ENCODE measurements around the gene ARHGEF35. TPM values are rescaled to one million over a fixed set of nuclear protein-coding genes. Genes with fewer than 3 reads are reported as not detected.
"Not testable (repeated sequence)": the region's sequence is repeated elsewhere in the genome, so short reads cannot be mapped to it uniquely, and the experiment has no call there.

ARHGEF35 gene
- total RNA-seq, 1 experiment from 2014 or later: 0.11 TPM

GRCh38 chr7:144179165-144179479, 16.5 kb downstream of the ARHGEF35 start:
- not testable (repeated sequence) for DNase-seq (ENCODE audit: low read depth)

DNA sequence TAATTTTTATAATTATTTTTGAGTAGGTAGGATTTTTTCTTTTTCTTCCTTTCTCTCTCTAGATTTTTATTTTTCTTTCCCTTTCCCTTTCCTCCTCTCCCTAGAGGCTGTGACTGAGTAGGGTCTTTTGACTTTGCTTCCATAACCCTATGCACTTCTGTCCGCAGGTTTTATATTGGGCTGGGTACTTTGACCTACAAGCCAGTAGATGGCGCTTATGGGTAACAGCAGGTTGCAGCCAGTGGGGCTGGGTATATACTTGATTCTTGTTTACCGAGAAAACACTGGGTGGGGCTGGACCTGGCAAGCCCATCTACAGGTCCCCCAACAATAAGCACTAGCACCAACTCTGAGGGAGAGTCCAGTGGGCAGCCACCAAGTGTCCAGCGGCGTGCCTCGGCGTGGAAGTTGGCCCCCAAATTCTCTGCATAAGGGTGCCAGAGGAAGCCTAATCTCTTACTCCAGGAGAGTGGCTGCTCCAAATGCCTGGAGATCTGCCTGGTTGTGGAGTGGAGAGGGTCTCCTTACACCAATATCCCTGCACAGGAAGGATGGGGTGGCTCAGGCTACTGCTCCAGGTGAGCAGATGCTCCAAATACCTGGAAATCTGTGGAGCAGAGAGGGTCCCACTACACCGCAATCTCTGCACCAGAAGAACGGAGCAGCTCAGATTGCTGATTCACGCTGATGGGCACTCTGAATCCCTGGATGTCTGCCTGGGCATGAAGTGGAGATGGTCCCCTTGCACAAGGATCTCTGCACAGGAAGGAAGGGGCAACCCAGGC, 17.1 kb downstream of the ARHGEF35 start:
- not testable (repeated sequence) for DNase-seq (ENCODE audit: low read depth)

DNA sequence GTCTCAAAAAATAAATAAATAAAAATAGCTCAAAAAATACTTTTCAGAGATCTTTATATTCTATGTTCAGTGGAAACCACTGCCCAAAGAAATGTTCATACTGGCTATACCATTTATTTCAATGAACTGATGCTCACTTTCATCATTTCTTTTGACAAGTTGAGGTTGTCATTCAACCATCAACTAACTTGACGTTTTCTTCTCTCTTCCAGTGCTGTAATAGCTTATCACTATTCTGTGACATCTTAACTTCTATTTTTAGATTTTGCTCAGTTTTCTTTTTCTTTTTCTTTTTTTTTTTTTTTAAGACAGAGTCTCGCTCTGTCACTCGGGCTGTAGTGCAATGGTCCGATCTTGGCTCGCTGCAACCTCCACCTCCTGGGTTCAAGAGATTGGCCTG, 21.0 kb downstream of the ARHGEF35 start:
- DNase-seq (ENCODE audit: low read depth): no peak

DNA sequence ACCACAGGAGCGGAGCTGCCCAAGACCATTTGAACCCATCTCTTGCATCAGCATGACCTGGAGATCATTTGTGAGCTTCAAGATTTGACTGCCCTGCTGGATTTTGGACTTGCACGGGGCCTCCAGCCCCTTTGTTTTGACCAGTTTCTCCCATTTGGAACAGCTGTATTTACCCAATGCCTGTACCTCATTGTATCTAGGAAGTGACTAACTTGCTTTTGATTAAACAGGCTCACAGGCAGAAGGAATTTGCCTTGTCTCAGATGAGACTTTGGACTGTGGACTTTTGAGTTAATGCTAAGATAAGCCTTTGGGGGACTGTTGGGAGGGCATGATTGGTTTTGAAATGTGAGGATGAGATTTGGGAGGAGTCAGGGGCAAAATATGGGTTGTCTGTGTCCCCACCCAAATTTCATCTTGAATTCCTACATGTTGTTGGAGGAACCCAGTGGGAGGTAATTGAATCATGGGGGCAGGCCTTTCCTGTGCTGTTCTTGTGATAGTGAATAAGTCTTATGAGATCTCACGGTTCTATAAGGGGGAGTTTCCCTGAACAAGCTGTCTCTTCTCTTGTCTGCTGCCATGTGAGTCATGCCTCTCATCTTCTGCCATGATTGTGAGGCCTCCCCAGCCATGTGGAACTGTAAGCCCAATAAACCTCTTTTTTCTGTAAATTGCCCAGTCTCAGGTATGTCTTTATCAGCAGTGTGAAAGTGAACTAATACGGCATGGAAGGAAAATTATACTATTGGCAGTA, 23.9 kb downstream of the ARHGEF35 start:
- DNase-seq (ENCODE audit: low read depth): peak; percentile 30

GRCh38 chr7:144164784-144165183, 30.8 kb downstream of the ARHGEF35 start:
- DNase-seq (ENCODE audit: low read depth): no peak

DNA sequence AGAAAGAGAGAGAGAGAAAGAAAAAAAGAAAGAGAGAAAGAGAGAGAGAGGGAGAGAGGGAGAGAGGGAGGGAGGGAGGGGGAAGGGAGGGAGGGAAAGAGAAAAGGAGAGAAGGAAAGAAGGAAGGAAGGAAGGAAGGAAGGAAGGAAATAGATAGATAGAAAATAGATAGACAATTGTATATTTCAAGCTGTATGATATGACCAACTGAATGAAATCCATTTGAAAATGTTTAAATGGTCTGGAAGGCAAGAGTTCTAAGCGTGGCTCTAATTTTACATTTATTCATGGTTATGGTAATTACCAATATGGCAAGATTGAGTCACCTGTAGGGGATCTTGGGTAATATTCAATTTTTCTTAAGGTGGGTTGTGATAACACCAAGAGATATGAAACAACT, 36.8 kb downstream of the ARHGEF35 start:
- DNase-seq (ENCODE audit: low read depth): no peak

- no peak for DNase-seq (ENCODE audit: low read depth)
Observed at GRCh38 chr7:144148224-144148827, 47.3 kb downstream of the ARHGEF35 start.

GRCh38 chr7:144144426-144144825, 51.2 kb downstream of the ARHGEF35 start:
- DNase-seq (ENCODE audit: low read depth): no peak

DNA sequence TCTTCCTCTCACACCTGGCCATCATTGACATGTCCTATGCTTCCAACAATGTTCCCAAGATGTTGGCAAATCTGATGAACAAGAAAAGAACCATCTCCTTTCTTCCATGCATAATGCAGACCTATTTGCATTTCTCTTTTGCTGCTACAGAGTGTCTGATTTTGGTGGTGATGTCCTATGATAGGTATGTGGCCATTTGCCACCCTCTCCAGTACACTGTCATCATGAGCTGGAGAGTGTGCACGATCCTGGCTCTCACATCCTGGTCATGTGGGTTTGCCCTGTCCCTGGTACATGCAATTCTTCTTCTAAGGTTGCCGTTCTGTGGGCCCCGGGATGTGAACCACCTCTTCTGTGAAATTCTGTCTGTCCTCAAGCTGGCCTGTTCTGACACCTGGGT, 53.4 kb downstream of the ARHGEF35 start:
- no peak for DNase-seq (ENCODE audit: low read depth)

GRCh38 chr7:144137501-144137900, 58.1 kb downstream of the ARHGEF35 start:
- DNase-seq (ENCODE audit: low read depth): no peak

Other genes with a start within 250 kb of the ARHGEF35 start
- gene OR2F1, start 241.0 kb downstream of the ARHGEF35 start, total RNA-seq (2014; rRNA removed; shearing (Covaris generic)): not detected in 2 replicates
- not detected in 2 replicates for gene OR6B1, start 195.5 kb downstream of the ARHGEF35 start, total RNA-seq (2014; rRNA removed; shearing (Covaris generic))
- not detected in 2 replicates for gene OR2A5, start 146.9 kb downstream of the ARHGEF35 start, total RNA-seq (2014; rRNA removed; shearing (Covaris generic))
- not detected in 2 replicates for gene OR2A25, start 126.0 kb downstream of the ARHGEF35 start, total RNA-seq (2014; rRNA removed; shearing (Covaris generic))
- gene OR2A12, start 109.6 kb downstream of the ARHGEF35 start, total RNA-seq (2014; rRNA removed; shearing (Covaris generic)): not detected in 2 replicates
- not detected in 2 replicates for gene OR2A2, start 86.2 kb downstream of the ARHGEF35 start, total RNA-seq (2014; rRNA removed; shearing (Covaris generic))
- gene OR2A14, start 72.7 kb downstream of the ARHGEF35 start, total RNA-seq (2014; rRNA removed; shearing (Covaris generic)): not detected in 2 replicates
- 0.14 and 0.17 TPM in 2 replicates for gene CTAGE4, start 12.4 kb downstream of the ARHGEF35 start, total RNA-seq (2014; rRNA removed; shearing (Covaris generic))
- not detected in 2 replicates for gene OR2A42, start 43.8 kb upstream of the ARHGEF35 start, total RNA-seq (2014; rRNA removed; shearing (Covaris generic))
- gene OR2A7, start 69.0 kb upstream of the ARHGEF35 start, total RNA-seq (2014; rRNA removed; shearing (Covaris generic)): not detected in 2 replicates
- gene CTAGE8, start 73.5 kb upstream of the ARHGEF35 start, total RNA-seq (2014; rRNA removed; shearing (Covaris generic)): not detected in 2 replicates
- not detected in 2 replicates for gene OR2A1, start 116.6 kb upstream of the ARHGEF35 start, total RNA-seq (2014; rRNA removed; shearing (Covaris generic))
- 1.0 and 2.5 TPM in 2 replicates for gene ARHGEF5, start 159.6 kb upstream of the ARHGEF35 start, total RNA-seq (2014; rRNA removed; shearing (Covaris generic))
- gene NOBOX, start 207.9 kb upstream of the ARHGEF35 start, total RNA-seq (2014; rRNA removed; shearing (Covaris generic)): not detected in 2 replicates

All from HT1080 (cell line).